ENCODE results near the gene ZNF573.
A peak's percentile ranks its signal among the peaks of the same experiment; 100 is the strongest.

The ZNF573 gene

DNA sequence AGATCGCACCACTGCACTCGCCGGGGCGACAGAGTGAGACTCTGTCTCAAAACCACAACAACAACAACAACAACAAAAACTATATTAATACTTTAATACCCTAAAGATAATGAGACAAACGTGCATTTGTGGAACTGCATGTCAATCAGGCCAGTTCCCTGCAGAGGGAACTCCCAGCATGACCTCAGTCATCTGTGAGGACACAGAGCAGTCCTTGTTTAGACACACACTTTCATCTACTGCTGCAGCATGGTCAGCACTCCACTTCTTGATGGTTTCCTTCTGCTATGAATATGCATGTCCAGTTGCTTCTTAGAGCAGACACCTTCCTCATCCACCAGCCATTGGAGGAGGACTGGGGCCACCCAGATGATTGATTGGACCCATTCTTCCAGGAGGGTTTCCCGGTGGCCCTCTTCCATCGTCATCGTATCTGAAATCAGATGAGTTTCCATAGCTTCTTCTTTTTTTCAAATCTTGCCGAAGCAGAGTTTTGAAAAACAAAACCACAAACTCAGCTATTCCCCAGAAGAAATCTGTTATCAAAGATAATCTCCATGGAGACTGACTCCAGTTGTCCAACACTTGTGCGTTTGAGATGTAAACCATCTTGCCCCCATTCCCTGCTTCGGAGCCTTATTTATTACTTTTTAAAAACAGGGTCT lies 86.3 kb downstream of the ZNF573 start:
- peak; percentile 96 for DNase-seq

DNA sequence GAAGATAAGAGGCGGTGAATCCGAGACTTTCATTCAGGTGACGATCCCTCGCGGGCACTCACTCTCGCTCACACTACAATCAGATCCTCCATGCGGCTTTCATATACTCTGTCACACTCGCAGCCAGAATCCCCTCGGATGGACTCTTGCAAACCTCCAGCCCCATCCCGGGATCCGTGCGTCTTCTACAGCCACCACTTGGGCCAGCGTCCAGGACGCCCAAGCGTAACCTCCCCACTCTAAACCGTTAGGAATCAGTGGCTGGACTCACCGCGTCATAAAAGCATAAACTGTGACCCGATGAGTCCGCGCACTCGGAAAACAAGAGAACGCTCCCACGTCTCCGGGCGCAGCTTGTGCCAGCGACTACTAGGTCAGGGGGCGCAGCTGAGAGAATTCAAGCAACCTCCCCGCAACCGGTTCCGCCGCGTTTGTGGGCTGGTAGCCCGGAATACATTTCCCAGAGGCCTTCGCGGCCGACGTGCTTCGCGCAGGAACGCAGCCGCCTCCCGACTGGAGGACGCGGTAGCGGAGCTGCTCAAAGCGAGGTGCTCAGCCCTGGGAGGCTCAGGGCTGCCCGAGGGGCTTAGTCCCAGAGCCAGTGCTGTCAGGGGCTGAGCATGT lies 87.4 kb downstream of the ZNF573 start:
- DNase-seq = peak; percentile 87
